Measurements from ENCODE around the gene HECW1.
"Not testable (repeated sequence)": the region's sequence is repeated elsewhere in the genome, so short reads cannot be mapped to it uniquely, and the experiment has no call there.

Gene HECW1

GRCh38 chr7:43570688-43571365, 458.4 kb downstream of the HECW1 start:
- no peak for DNase-seq (ENCODE audit: extremely low read depth, low read depth)
- TF ChIP-seq CTCF (IDR thresholded peaks at IDR 0.05; ENCODE audit: low read depth, low read length), result no peak

- peak; percentile 98 for DNase-seq (ENCODE audit: extremely low read depth, low read depth)
- TF ChIP-seq CTCF (IDR thresholded peaks at IDR 0.05; ENCODE audit: low read depth, low read length), result no peak
Measured at GRCh38 chr7:43572516-43573049, 460.1 kb downstream of the HECW1 start.

GRCh38 chr7:43573832-43574231, 461.4 kb downstream of the HECW1 start:
- not testable (repeated sequence) for DNase-seq (ENCODE audit: extremely low read depth, low read depth)

- DNase-seq (ENCODE audit: extremely low read depth, low read depth), result no peak
- no peak for TF ChIP-seq CTCF (IDR thresholded peaks at IDR 0.05; ENCODE audit: low read depth, low read length)
Measured at GRCh38 chr7:43575506-43575905, 463.1 kb downstream of the HECW1 start.

GRCh38 chr7:43576241-43576640, 463.8 kb downstream of the HECW1 start:
- no peak for DNase-seq (ENCODE audit: extremely low read depth, low read depth)
- no peak for TF ChIP-seq CTCF (IDR thresholded peaks at IDR 0.05; ENCODE audit: low read depth, low read length)

- DNase-seq (ENCODE audit: extremely low read depth, low read depth), result no peak
- no peak for TF ChIP-seq CTCF (IDR thresholded peaks at IDR 0.05; ENCODE audit: low read depth, low read length)
Measured at GRCh38 chr7:43577485-43577951, 465.1 kb downstream of the HECW1 start.

GRCh38 chr7:43582503-43583423, 470.3 kb downstream of the HECW1 start, which contains the start of gene STK17A:
TSS of gene STK17A (plus strand) at chr7:43583108. CDS start at chr7:43583244, 136 bp downstream.
- peak; percentile 81 for DNase-seq (ENCODE audit: extremely low read depth, low read depth)
- peak; percentile 99 for TF ChIP-seq CTCF (IDR thresholded peaks at IDR 0.05; ENCODE audit: low read depth, low read length)

All from AG09319 (cell line).